Measurements from ENCODE around the gene PPP1R12C.

PPP1R12C gene

GRCh38 chr19:55099557-55100506, 17.6 kb downstream of the PPP1R12C start:
- no peaks in the 10 kb centered on the region for H3K27me3 ChIP-seq (ENCODE audit: control insufficient read depth, insufficient read depth, low read length)
- no peaks in the 10 kb centered on the region for H3K9me3 ChIP-seq (ENCODE audit: control insufficient read depth, low read length)
- H3K4me3 ChIP-seq (ENCODE audit: low read length), result no peak overlapping the region
- H3K9ac ChIP-seq (ENCODE audit: low read length), result no peak overlapping the region
- no peaks in the 10 kb centered on the region for H3K4me1 ChIP-seq (ENCODE audit: control insufficient read depth, insufficient read depth, low read length)
- H3K36me3 ChIP-seq (ENCODE audit: control insufficient read depth, insufficient read depth, low read length), result peaks cover 12% of the 10 kb centered on the region

GRCh38 chr19:55098716-55099556, 18.5 kb downstream of the PPP1R12C start:
- no peak overlapping the region for H3K9ac ChIP-seq (ENCODE audit: low read length)
- H3K9me3 ChIP-seq (ENCODE audit: control insufficient read depth, low read length), result no peaks in the 10 kb centered on the region
- no peak overlapping the region for H3K4me3 ChIP-seq (ENCODE audit: low read length)
- no peaks in the 10 kb centered on the region for H3K27me3 ChIP-seq (ENCODE audit: control insufficient read depth, insufficient read depth, low read length)
- no peaks in the 10 kb centered on the region for H3K4me1 ChIP-seq (ENCODE audit: control insufficient read depth, insufficient read depth, low read length)
- peaks cover 12% of the 10 kb centered on the region for H3K36me3 ChIP-seq (ENCODE audit: control insufficient read depth, insufficient read depth, low read length)

GRCh38 chr19:55097864-55098715, 19.3 kb downstream of the PPP1R12C start:
- H3K36me3 ChIP-seq (ENCODE audit: control insufficient read depth, insufficient read depth, low read length), result peaks cover 12% of the 10 kb centered on the region
- no peaks in the 10 kb centered on the region for H3K9me3 ChIP-seq (ENCODE audit: control insufficient read depth, low read length)
- H3K9ac ChIP-seq (ENCODE audit: low read length), result no peak overlapping the region

GRCh38 chr19:55096061-55096701, 21.3 kb downstream of the PPP1R12C start:
- Histone ChIP-seq H3K36me3 (ENCODE audit: control insufficient read depth, insufficient read depth, low read length) (peaks cover 12% of the 10 kb centered on the region), H3K27me3 (ENCODE audit: control insufficient read depth, insufficient read depth, low read length) (no peaks in the 10 kb centered on the region), H3K9me3 (ENCODE audit: control insufficient read depth, low read length) (no peaks in the 10 kb centered on the region), H3K4me1 (ENCODE audit: control insufficient read depth, insufficient read depth, low read length) (no peaks in the 10 kb centered on the region), H3K4me3 (ENCODE audit: low read length) (no peak overlapping the region), H3K9ac (ENCODE audit: low read length) (no peak overlapping the region)

More at GRCh38 chr19:55097864-55098715, 19.3 kb downstream of the PPP1R12C start:
- no peaks in the 10 kb centered on the region for H3K27me3 ChIP-seq (ENCODE audit: control insufficient read depth, insufficient read depth, low read length)
- no peaks in the 10 kb centered on the region for H3K4me1 ChIP-seq (ENCODE audit: control insufficient read depth, insufficient read depth, low read length)
- no peak overlapping the region for H3K4me3 ChIP-seq (ENCODE audit: low read length)

- Histone ChIP-seq H3K4me1 (ENCODE audit: control insufficient read depth, insufficient read depth, low read length) (no peaks in the 10 kb centered on the region), H3K4me3 (ENCODE audit: low read length) (no peak overlapping the region), H3K9me3 (ENCODE audit: control insufficient read depth, low read length) (no peaks in the 10 kb centered on the region), H3K27me3 (ENCODE audit: control insufficient read depth, insufficient read depth, low read length) (no peaks in the 10 kb centered on the region), H3K9ac (ENCODE audit: low read length) (no peak overlapping the region), H3K36me3 (ENCODE audit: control insufficient read depth, insufficient read depth, low read length) (peaks cover 12% of the 10 kb centered on the region)
Observed at GRCh38 chr19:55095260-55096060, 22.0 kb downstream of the PPP1R12C start.

- Histone ChIP-seq H3K9me3 (ENCODE audit: control insufficient read depth, low read length) (no peaks in the 10 kb centered on the region), H3K9ac (ENCODE audit: low read length) (no peak overlapping the region), H3K27me3 (ENCODE audit: control insufficient read depth, insufficient read depth, low read length) (no peaks in the 10 kb centered on the region), H3K4me3 (ENCODE audit: low read length) (no peak overlapping the region), H3K36me3 (ENCODE audit: control insufficient read depth, insufficient read depth, low read length) (peaks cover 12% of the 10 kb centered on the region), H3K4me1 (ENCODE audit: control insufficient read depth, insufficient read depth, low read length) (no peaks in the 10 kb centered on the region)
Observed at GRCh38 chr19:55094456-55095259, 22.8 kb downstream of the PPP1R12C start.

GRCh38 chr19:55092423-55093318, 24.8 kb downstream of the PPP1R12C start:
- Histone ChIP-seq H3K4me1 (ENCODE audit: control insufficient read depth, insufficient read depth, low read length) (peaks cover 9% of the 10 kb centered on the region), H3K9me3 (ENCODE audit: control insufficient read depth, low read length) (no peaks in the 10 kb centered on the region), H3K27me3 (ENCODE audit: control insufficient read depth, insufficient read depth, low read length) (no peaks in the 10 kb centered on the region), H3K9ac (ENCODE audit: low read length) (no peak overlapping the region), H3K4me3 (ENCODE audit: low read length) (no peak overlapping the region), H3K36me3 (ENCODE audit: control insufficient read depth, insufficient read depth, low read length) (peaks cover 11% of the 10 kb centered on the region)

GRCh38 chr19:55091955-55092354, 25.5 kb downstream of the PPP1R12C start:
- H3K4me1 ChIP-seq (ENCODE audit: control insufficient read depth, insufficient read depth, low read length), result peaks cover 17% of the 10 kb centered on the region
- H3K9me3 ChIP-seq (ENCODE audit: control insufficient read depth, low read length), result no peaks in the 10 kb centered on the region
- no peak overlapping the region for H3K4me3 ChIP-seq (ENCODE audit: low read length)
- peaks cover 13% of the 10 kb centered on the region for H3K36me3 ChIP-seq (ENCODE audit: control insufficient read depth, insufficient read depth, low read length)
- H3K27me3 ChIP-seq (ENCODE audit: control insufficient read depth, insufficient read depth, low read length), result peaks cover under 1% of the 10 kb centered on the region
- no peak overlapping the region for H3K9ac ChIP-seq (ENCODE audit: low read length)

- Histone ChIP-seq H3K9me3 (ENCODE audit: control insufficient read depth, low read length) (no peaks in the 10 kb centered on the region), H3K9ac (ENCODE audit: low read length) (no peak overlapping the region), H3K4me3 (ENCODE audit: low read length) (no peak overlapping the region), H3K27me3 (ENCODE audit: control insufficient read depth, insufficient read depth, low read length) (peaks cover 4% of the 10 kb centered on the region), H3K36me3 (ENCODE audit: control insufficient read depth, insufficient read depth, low read length) (peaks cover 13% of the 10 kb centered on the region), H3K4me1 (ENCODE audit: control insufficient read depth, insufficient read depth, low read length) (peaks cover 23% of the 10 kb centered on the region)
Observed at GRCh38 chr19:55091126-55091910, 26.1 kb downstream of the PPP1R12C start.

Measured in mucosa of stomach (tissue), 1 donor.